Activated naive CD8-positive, alpha-beta T cell (primary cell): ENCODE results near the gene MAL.
A peak's percentile ranks its signal among the peaks of the same experiment; 100 is the strongest.
"Not testable (repeated sequence)": the region's sequence is repeated elsewhere in the genome, so short reads cannot be mapped to it uniquely, and the experiment has no call there.

Experiments
- H3K27ac Mint-ChIP-seq: one replicate; pipeline ENCODE4 v1.8.0; 2021; ENCODE audit warnings: mixed read lengths
- H3K27me3 Mint-ChIP-seq: one replicate; pipeline ENCODE4 v1.8.0; 2021; ENCODE audit warnings: mixed read lengths
- H3K36me3 Mint-ChIP-seq: one replicate; pipeline ENCODE4 v1.8.0; 2021; ENCODE audit warnings: mixed read lengths
- H3K4me1 Mint-ChIP-seq: one replicate; pipeline ENCODE4 v1.8.0; 2021; ENCODE audit warnings: low read depth, mixed read lengths
- H3K4me3 Mint-ChIP-seq: one replicate; pipeline ENCODE4 v1.8.0; 2021; ENCODE audit warnings: mild to moderate bottlenecking, mixed read lengths
- H3K9me3 Mint-ChIP-seq: one replicate; pipeline ENCODE4 v1.8.0; 2021; ENCODE audit warnings: low read depth, mixed read lengths

The MAL gene

DNA sequence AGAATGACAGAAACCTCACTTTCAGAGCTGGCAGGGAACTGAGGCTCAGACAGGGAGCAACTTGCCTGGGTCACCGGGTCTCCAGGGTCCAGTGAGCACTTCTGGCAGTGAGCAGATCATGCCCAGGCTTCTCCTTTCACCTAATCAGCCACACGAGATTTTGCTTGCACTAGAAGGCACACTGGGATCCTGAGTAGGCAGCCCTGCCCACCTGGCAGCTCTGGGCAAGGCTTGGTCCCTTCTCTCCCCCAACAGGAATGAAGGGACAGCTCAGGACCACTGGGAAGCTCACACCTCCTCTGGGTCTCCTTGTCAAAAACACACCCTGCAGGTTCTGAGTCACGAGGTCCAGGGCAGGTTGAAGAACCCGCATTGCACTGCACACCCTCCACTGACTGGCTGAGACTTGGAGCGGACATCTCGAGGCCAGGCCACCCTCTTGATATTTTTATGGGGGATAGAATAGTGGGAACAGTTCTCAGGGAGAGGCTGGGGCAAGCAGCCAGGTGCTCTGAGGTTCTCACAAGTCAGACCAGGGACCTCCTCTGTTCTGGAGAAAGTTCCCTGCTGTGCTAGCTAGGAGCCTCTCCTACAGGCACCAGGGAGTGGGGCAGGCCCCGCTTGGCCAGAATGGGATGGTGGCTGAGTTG is 5.7 kb downstream of the MAL start:
- peaks cover 81% of the 10 kb centered on the region for H3K4me1 Mint-ChIP-seq
- peak overlapping the region; percentile 55 for H3K27ac Mint-ChIP-seq
- H3K9me3 Mint-ChIP-seq = no peaks in the 10 kb centered on the region
- no peaks in the 10 kb centered on the region for H3K36me3 Mint-ChIP-seq
- H3K27me3 Mint-ChIP-seq = no peaks in the 10 kb centered on the region
- H3K4me3 Mint-ChIP-seq = peak overlapping the region; percentile 43

DNA sequence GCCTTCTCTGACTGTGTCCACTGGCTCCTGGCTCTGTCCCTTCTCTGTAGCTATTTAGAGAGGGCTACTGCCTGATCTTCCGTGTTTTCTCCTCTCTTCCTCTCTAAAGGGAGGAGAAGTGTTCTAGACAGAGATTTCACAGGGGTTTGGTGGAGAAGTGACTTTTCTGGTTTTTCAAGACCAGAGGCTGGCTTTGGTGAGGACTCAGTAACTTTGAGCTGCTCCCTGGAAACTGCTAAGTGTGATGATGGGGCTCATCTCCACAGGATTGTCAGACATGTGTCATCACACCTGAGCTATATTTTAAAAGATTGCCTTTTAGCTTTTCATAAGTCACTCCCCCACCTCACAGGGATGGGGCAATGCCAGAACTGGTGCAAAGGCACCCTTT is 6.2 kb downstream of the MAL start:
- peak overlapping the region; percentile 55 for H3K27ac Mint-ChIP-seq
- H3K27me3 Mint-ChIP-seq = no peaks in the 10 kb centered on the region
- H3K4me3 Mint-ChIP-seq = peak overlapping the region; percentile 43
- peaks cover 4% of the 10 kb centered on the region for H3K36me3 Mint-ChIP-seq
- no peaks in the 10 kb centered on the region for H3K9me3 Mint-ChIP-seq
- H3K4me1 Mint-ChIP-seq = peaks cover 83% of the 10 kb centered on the region

DNA sequence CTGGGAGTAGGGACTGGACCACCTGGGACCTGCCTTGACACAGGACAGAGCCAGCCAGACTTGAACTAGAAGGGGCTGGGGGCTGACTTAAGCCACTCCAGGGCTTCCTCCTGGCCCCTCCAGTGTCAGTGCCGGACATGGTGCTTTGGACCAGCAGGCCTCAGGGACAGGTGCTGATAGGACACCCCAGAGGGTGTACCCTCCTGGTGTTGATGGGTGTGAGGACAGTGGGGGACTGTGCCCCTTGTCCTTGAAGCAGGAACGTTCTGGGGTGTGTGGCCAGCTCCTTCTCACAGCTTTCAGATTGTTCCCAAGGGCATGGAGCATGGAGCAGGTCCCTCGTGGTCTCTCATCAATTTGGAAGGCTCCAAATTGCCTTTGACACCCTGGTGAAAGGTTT is 6.8 kb downstream of the MAL start:
- Mint-ChIP-seq H3K4me3 (no peak overlapping the region), H3K36me3 (peaks cover 10% of the 10 kb centered on the region), H3K4me1 (peaks cover 83% of the 10 kb centered on the region), H3K27me3 (no peaks in the 10 kb centered on the region), H3K27ac (peak overlapping the region; percentile 28), H3K9me3 (peaks cover 5% of the 10 kb centered on the region)

DNA sequence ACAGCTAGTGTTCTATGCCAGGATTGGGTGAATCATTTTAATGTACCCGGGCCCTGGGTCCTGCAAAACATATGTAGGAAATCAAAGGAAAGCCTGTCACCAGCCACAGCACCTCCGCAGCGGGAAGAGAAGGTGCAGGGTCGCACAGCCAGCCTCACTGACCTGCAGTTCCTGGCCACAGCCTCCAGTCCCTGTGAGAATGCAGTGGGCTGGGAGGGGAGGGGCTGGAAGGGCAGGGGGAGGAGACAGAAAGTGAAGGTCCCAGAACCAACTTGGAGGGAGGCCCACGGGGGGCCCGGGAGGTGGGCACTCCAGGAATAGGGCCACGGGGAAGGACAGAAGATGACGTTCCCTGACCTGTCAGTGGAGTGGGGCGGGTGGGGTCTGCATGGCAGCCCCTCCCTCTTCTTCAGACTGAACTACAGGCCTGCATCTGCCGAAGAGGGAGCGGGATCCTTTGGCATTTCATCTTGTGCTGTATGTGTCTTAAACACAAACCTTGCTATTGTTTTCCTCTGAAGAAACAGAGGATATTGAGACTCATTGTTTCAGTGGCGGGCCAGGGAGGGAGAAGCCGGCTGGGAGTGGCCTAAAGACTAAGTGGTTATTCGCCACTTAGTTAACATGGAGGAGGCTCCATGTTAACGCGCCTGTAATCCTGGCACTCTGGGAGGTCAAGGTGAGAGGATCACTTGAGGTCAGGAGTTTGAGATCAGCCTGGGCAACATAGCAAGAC is 7.5 kb downstream of the MAL start:
- H3K27ac Mint-ChIP-seq = peak overlapping the region; percentile 28
- H3K36me3 Mint-ChIP-seq = peaks cover 17% of the 10 kb centered on the region
- peaks cover 12% of the 10 kb centered on the region for H3K9me3 Mint-ChIP-seq
- no peaks in the 10 kb centered on the region for H3K27me3 Mint-ChIP-seq
- H3K4me3 Mint-ChIP-seq = no peak overlapping the region
- peaks cover 85% of the 10 kb centered on the region for H3K4me1 Mint-ChIP-seq

DNA sequence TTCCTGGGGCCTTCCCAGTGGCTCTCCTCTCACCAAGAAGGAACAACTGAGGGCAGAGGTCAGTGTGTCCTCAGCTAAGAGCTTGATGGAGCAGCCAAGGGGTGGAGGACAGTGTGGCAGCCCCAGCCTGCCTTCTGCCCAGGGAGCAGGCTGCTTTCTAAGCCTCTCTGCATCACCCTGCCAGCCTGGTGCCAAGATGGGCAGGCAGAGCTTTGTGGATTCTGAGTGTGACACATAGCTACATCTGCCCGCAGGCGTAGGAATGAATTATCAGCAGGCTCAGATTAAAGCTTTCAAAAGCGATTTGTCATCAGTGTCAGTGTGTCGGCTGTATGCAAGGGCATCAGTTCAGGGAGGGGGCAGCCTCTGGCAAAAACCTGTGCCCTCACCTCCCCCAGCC is 8.7 kb downstream of the MAL start:
- peaks cover 88% of the 10 kb centered on the region for H3K4me1 Mint-ChIP-seq
- H3K27ac Mint-ChIP-seq = peak overlapping the region; percentile 77
- no peaks in the 10 kb centered on the region for H3K27me3 Mint-ChIP-seq
- H3K9me3 Mint-ChIP-seq = peaks cover 20% of the 10 kb centered on the region
- peaks cover 24% of the 10 kb centered on the region for H3K36me3 Mint-ChIP-seq
- no peak overlapping the region for H3K4me3 Mint-ChIP-seq

DNA sequence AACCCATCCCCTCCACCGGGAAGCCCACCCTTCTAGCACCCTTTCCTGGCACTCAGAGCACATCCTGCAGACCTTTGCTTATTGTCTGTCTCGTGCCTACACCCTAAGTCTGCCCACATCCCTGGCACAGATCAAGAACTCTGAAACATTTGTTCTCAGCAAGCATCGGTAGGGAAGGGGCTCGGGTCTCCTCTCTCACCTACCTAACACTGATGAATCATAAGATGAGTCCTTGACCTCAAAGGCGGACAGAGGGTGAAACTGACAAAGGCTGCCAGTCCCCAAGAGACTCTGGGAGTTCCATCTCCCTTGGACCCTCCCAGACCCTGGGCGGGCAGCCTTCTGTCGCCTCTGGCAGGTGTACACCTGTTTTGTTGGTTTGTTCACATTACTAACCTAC is 9.3 kb downstream of the MAL start:
- H3K4me1 Mint-ChIP-seq = peaks cover 85% of the 10 kb centered on the region
- peak overlapping the region; percentile 77 for H3K27ac Mint-ChIP-seq
- H3K27me3 Mint-ChIP-seq = no peaks in the 10 kb centered on the region
- no peak overlapping the region for H3K4me3 Mint-ChIP-seq
- peaks cover 24% of the 10 kb centered on the region for H3K36me3 Mint-ChIP-seq
- H3K9me3 Mint-ChIP-seq = peaks cover 20% of the 10 kb centered on the region

DNA sequence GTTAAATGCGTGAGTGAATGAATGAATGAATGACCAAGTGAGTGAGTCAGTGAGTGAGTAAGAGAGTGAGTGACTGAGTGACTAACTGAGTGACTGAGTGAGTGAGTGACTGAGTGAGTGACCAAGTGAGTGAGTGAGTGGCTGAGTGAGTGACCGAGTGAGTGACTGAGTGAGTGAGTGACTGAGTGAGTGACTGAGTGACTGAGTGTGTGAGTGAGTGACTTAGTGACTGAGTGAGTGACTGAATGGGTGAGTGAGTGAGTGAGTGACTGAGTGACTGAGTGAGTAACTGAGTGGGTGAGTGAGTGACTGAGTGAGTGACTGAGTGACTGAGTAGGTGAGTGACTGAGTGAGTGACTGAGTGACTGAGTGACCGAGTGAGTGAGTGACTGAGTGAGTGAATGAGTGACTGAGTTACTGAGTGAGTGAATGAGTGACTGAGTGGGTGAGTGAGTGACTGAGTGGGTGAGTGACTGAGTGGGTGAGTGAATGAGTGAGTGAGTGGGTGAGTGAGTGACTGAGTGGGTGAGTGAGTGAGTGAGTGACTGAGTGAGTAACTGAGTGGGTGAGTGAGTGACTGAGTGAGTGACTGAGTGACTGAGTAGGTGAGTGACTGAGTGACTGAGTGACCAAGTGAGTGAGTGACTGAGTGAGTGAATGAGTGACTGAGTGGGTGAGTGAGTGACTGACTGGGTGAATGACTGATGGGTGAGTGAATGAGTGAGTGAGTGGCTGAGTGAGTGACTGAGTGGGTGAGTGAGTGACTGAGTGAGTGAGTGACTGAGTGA is 11.3 kb downstream of the MAL start:
- Mint-ChIP-seq H3K27ac (peak overlapping the region; percentile 93), H3K36me3 (peaks cover 24% of the 10 kb centered on the region), H3K27me3 (no peaks in the 10 kb centered on the region), H3K9me3 (peaks cover 20% of the 10 kb centered on the region), H3K4me3 (peak overlapping the region; percentile 43), H3K4me1 (peaks cover 80% of the 10 kb centered on the region)

DNA sequence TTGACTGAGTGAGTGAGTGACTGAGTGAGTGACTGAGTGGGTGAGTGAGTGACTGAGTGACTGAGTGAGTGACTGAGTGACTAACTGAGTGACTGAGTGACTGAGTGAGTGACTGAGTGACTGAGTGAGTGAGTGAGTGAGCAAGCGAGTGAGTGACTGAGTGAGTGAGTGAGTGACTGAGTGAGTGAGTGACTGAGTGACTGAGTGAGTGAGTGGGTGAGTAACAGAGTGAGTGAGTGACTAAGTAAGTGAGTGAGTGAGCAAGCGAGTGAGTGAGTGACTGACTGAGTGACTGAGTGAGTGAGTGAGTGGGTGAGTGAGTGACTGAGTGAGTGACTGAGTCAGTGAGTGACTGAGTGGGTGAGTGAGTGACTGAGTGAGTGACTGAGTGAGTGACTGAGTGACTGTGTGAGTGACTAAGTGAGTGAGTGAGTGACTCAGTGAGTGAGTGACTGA is 11.9 kb downstream of the MAL start:
- Mint-ChIP-seq H3K4me1 (peaks cover 84% of the 10 kb centered on the region), H3K27me3 (no peaks in the 10 kb centered on the region), H3K4me3 (peak overlapping the region; percentile 36), H3K9me3 (peaks cover 20% of the 10 kb centered on the region), H3K36me3 (peaks cover 24% of the 10 kb centered on the region), H3K27ac (peak overlapping the region; percentile 93)

DNA sequence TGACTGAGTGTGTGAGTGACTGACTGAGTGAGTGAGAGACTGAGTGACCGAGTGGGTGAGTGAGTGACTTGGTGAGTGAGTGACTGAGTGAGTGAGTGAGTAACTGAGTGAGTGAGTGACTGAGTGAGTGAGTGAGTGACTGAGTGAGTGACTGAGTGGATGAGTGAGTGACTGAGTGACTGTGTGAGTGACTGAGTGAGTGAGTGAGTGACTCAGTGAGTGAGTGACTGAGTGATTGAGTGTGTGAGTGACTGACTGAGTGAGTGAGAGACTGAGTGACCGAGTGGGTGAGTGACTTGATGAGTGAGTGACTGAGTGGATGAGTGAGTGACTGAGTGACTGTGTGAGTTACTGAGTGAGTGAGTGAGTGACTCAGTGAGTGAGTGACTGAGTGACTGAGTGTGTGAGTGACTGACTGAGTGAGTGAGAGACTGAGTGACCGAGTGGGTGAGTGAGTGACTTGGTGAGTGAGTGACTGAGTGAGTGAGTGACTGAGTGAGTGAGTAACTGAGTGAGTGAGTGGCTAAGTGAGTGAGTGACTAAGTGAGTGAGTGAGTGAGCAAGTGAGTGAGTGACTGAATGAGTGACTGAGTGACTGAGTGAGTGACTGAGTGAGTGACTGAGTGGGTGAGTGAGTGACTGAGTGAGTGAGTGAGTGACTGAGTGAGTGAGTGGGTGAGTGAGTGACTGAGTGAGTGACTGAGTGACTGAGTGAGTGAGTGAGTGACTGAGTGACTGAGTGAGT is 12.5 kb downstream of the MAL start:
- H3K4me1 Mint-ChIP-seq = peaks cover 88% of the 10 kb centered on the region
- H3K4me3 Mint-ChIP-seq, H3K27me3 Mint-ChIP-seq: not testable (repeated sequence)
- peaks cover 20% of the 10 kb centered on the region for H3K9me3 Mint-ChIP-seq
- peak overlapping the region; percentile 93 for H3K27ac Mint-ChIP-seq
- H3K36me3 Mint-ChIP-seq = peaks cover 24% of the 10 kb centered on the region

DNA sequence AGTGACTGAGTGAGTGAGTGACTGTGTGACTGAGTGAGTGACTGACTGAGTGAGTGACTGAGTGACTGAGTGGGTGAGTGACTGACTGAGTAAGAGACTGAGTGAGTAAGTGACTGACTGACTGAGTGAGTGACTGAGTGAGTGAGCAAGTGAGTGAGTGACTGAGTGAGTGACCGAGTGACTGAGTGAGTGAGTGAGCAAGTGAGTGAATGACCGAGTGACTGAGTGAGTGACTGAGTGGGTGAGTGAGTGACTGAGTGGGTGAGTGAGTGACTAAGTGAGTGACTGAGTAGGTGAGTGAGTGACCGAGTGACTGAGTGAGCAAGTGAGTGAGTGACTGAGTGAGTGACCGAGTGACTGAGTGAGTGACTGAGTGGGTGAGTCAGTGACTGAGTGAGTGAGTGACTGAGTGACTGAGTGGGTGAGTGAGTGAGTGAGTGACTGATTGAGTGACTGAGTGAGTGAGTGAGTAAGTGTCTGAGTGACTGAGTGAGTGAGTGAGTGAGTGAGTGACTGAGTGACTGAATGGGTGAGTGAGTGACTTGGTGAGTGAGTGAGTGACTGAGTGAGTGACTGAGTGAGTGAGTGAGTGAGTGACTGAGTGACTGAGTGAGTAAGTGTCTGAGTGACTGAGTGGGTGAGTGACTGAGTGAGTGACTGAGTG is 13.3 kb downstream of the MAL start:
- Mint-ChIP-seq H3K27ac (peak overlapping the region; percentile 93), H3K4me1 (peaks cover 86% of the 10 kb centered on the region), H3K9me3 (peaks cover 20% of the 10 kb centered on the region), H3K36me3 (peaks cover 24% of the 10 kb centered on the region), H3K4me3 (no peak overlapping the region), H3K27me3 (no peaks in the 10 kb centered on the region)

DNA sequence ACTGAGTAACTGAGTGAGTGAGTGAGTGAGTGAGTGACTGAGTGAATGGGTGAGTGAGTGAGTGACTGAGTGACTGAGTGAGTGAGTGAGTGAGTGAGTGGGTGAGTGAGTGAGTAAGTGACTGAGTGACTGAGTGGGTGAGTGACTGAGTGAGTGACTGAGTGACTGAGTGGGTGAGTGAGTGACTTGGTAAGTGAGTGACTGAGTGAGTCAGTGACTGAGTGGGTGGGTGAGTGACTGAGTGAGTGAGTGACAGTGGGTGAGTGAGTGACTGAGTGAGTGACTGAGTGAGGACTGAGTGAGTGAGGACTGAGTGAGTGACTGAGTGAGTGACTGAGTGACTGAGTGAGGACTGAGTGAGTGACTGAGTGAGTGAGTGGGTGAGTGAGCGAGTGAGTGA is 13.9 kb downstream of the MAL start:
- peak overlapping the region; percentile 93 for H3K27ac Mint-ChIP-seq
- peaks cover 86% of the 10 kb centered on the region for H3K4me1 Mint-ChIP-seq
- H3K4me3 Mint-ChIP-seq = no peak overlapping the region
- peaks cover 20% of the 10 kb centered on the region for H3K9me3 Mint-ChIP-seq
- H3K27me3 Mint-ChIP-seq = no peaks in the 10 kb centered on the region
- peaks cover 24% of the 10 kb centered on the region for H3K36me3 Mint-ChIP-seq

DNA sequence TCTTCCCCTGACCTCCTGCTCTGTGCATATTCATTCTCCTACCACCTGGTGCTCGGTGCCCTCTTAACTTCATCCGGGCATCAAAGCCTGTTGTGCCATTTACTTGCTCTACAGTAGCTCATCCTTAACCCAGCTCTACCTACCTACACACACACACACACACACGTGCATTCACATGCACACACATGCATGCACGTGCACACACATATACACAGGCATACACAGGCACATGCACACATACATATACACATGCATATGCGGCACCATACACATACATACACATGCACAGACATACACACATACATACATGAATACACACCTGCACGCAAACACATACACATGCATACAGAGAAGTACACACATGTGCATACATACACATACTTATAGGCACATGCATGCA is 14.5 kb downstream of the MAL start:
- H3K27me3 Mint-ChIP-seq = no peaks in the 10 kb centered on the region

DNA sequence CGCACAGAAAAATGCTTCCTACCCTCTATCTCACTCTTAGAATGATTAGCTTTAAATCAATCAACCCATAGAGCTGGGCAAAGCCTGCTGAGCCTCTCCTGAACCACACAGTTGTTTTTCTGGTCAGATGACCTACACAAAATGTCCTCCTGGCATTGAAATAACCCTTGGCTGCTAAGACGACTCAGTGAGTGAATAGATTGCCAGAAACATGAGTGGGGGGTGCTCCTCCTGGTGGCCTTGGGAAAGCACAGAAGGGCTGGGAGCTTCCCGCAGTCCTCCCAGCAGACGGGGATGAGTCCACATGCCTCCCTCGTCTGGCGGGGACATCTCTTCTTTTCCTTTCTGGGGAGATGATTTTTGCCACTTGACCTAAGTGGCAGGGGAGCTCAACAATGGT is 14.9 kb downstream of the MAL start:
- H3K9me3 Mint-ChIP-seq = peaks cover 20% of the 10 kb centered on the region
- H3K27ac Mint-ChIP-seq = peak overlapping the region; percentile 42
- H3K27me3 Mint-ChIP-seq = no peaks in the 10 kb centered on the region
- H3K4me3 Mint-ChIP-seq = no peak overlapping the region
- peaks cover 24% of the 10 kb centered on the region for H3K36me3 Mint-ChIP-seq
- H3K4me1 Mint-ChIP-seq = peaks cover 80% of the 10 kb centered on the region

More for the DNA sequence above, 14.5 kb downstream of the MAL start:
- peak overlapping the region; percentile 42 for H3K27ac Mint-ChIP-seq
- no peak overlapping the region for H3K4me3 Mint-ChIP-seq
- peaks cover 85% of the 10 kb centered on the region for H3K4me1 Mint-ChIP-seq
- peaks cover 24% of the 10 kb centered on the region for H3K36me3 Mint-ChIP-seq
- peaks cover 20% of the 10 kb centered on the region for H3K9me3 Mint-ChIP-seq
